Measurements from ENCODE around the gene DNAL1.

The DNAL1 gene

GRCh38 chr14:73712540-73713180, 67.9 kb downstream of the DNAL1 start:
- Histone ChIP-seq H3K9me3 (ENCODE audit: control insufficient read depth in 5 of 5, low read length in 5 of 5) (no peaks in the 10 kb centered on the region), H3K36me3 (ENCODE audit: control insufficient read depth in 5 of 5, insufficient read depth in 5 of 5, low read length in 5 of 5) (peaks cover 0 to 21% (median 15%) of the 10 kb centered on the region in 5 donors), H3K4me3 (ENCODE audit: low read depth in 1 of 5, low read length in 5 of 5) (peak overlapping the region; percentile 78 to 97 (median 94)), H3K27me3 (ENCODE audit: control insufficient read depth in 5 of 5, insufficient read depth in 4 of 5, low read length in 5 of 5) (no peaks in the 10 kb centered on the region), H3K9ac (ENCODE audit: low read length in 5 of 5) (peak overlapping the region; percentile 51 to 82 (median 61)), H3K27ac (ENCODE audit: low read depth, low read length) (peak overlapping the region; percentile 87), H3K4me1 (ENCODE audit: control insufficient read depth in 5 of 5, insufficient read depth in 5 of 5, low read length in 5 of 5) (peaks cover 9 to 34% (median 31%) of the 10 kb centered on the region in 5 donors)

DNA sequence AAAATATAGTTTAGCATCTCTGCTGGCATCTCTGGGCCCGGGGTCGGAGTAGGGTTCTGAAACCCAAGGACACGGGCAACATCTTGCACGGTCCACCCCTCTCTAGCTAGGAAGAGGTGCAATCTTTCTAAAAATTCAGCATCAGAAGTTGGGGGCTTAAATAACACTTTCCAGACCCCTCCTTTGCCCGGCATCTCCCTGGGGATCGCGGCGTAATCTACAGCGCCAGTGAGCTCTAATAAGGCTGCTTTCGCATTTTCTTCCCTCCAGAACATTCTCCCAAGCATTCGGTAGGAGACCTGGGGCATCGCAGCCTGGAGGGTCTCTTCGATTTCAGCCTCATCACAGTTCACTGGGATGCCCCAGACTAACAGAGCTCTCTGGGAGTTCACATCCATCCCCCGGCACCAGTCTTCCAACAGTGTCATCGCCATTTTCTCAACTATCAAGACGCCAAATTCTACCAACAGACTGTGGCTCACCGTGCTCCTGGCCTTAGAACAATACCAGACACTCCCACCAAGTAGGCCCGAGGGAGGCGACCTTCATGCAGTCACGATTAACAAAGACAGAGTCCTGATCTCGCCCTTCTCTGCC, 68.5 kb downstream of the DNAL1 start:
- peaks cover 0 to 27% (median 21%) of the 10 kb centered on the region in 5 donors for H3K36me3 ChIP-seq (ENCODE audit: control insufficient read depth in 5 of 5, insufficient read depth in 5 of 5, low read length in 5 of 5)
- peak overlapping the region; percentile 78 to 97 (median 94) for H3K4me3 ChIP-seq (ENCODE audit: low read depth in 1 of 5, low read length in 5 of 5)
- H3K27ac ChIP-seq (ENCODE audit: low read depth, low read length): peak overlapping the region; percentile 87
- no peaks in the 10 kb centered on the region for H3K9me3 ChIP-seq (ENCODE audit: control insufficient read depth in 5 of 5, low read length in 5 of 5)
- H3K4me1 ChIP-seq (ENCODE audit: control insufficient read depth in 5 of 5, insufficient read depth in 5 of 5, low read length in 5 of 5): peaks cover 9 to 41% (median 38%) of the 10 kb centered on the region in 5 donors
- no peaks in the 10 kb centered on the region for H3K27me3 ChIP-seq (ENCODE audit: control insufficient read depth in 5 of 5, insufficient read depth in 4 of 5, low read length in 5 of 5)
- peak overlapping the region; percentile 57 to 82 (median 71) for H3K9ac ChIP-seq (ENCODE audit: low read length in 5 of 5)

DNA sequence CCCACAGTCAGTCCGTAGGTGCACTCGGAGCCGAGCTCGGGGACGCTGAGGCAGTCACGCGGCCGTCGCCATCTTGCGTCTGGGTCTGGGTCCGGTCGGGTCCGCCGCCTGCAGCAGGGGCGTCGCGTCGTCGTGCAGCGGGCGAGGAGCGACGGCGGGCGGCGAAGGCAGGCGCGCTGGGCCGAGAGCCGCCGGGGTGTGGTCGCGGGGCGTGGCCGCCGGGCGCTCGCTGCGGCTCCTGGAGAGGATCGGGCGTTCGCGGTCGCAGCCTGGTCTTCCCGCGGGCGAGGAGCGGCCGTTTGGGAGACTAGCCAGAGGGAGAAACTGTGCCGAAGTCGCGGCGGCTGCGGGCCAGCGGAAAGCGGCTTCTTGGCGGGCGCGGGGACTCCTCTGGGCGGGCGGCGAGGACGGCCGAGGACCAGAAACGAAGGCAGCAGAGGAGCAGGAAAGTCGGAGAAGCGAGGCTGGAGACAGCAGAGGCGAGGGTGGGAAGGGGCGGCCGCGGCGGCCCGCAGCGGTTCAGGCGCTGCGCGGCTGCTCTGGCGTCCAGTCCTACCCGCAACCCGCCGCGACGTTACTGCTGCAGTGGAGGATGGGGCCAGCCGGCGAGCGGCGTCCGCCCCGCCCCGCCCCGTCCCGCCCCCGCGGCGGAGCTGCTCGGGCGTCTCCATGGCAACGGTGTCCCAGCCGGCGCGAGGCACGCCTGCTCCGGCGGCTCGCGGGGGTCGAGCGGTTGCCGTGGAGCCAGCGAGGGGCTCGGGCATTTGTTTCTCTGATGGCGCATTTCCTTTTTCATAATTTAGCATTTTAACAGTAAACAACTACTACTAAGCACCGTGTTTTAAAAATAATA, 69.2 kb downstream of the DNAL1 start, which contains the start of gene PNMA1:
Gene PNMA1 (minus strand): TSS at position 582 of the 853 bp plus-strand sequence. CDS start 745 bp downstream, outside the sequence.
- Histone ChIP-seq H3K27ac (ENCODE audit: low read depth, low read length) (peak within 1 kb of the TSS; percentile 87), H3K27me3 (ENCODE audit: control insufficient read depth in 5 of 5, insufficient read depth in 4 of 5, low read length in 5 of 5) (no peaks in the 10 kb centered on the region), H3K9ac (ENCODE audit: low read length in 5 of 5) (peak within 1 kb of the TSS; percentile 57 to 82 (median 71)), H3K36me3 (ENCODE audit: control insufficient read depth in 5 of 5, insufficient read depth in 5 of 5, low read length in 5 of 5) (peaks cover 0 to 34% (median 26%) of the 10 kb centered on the region in 5 donors), H3K4me1 (ENCODE audit: control insufficient read depth in 5 of 5, insufficient read depth in 5 of 5, low read length in 5 of 5) (peaks cover 12 to 45% (median 42%) of the 10 kb centered on the region in 5 donors), H3K4me3 (ENCODE audit: low read depth in 1 of 5, low read length in 5 of 5) (peak within 1 kb of the TSS; percentile 78 to 97 (median 94)), H3K9me3 (ENCODE audit: control insufficient read depth in 5 of 5, low read length in 5 of 5) (no peaks in the 10 kb centered on the region)

GRCh38 chr14:73714656-73715081, 69.9 kb downstream of the DNAL1 start:
- Histone ChIP-seq H3K4me3 (ENCODE audit: low read depth in 1 of 5, low read length in 5 of 5) (peak overlapping the region in 3 of 5 donors; percentile 78 to 95 (median 94)), H3K9ac (ENCODE audit: low read length in 5 of 5) (peak overlapping the region in 1 of 5 donors; percentile 40), H3K27me3 (ENCODE audit: control insufficient read depth in 5 of 5, insufficient read depth in 4 of 5, low read length in 5 of 5) (no peaks in the 10 kb centered on the region), H3K36me3 (ENCODE audit: control insufficient read depth in 5 of 5, insufficient read depth in 5 of 5, low read length in 5 of 5) (peaks cover 0 to 40% (median 31%) of the 10 kb centered on the region in 5 donors), H3K4me1 (ENCODE audit: control insufficient read depth in 5 of 5, insufficient read depth in 5 of 5, low read length in 5 of 5) (peaks cover 12 to 45% (median 42%) of the 10 kb centered on the region in 5 donors), H3K9me3 (ENCODE audit: control insufficient read depth in 5 of 5, low read length in 5 of 5) (no peaks in the 10 kb centered on the region), H3K27ac (ENCODE audit: low read depth, low read length) (peak overlapping the region; percentile 87)

- Histone ChIP-seq H3K4me3 (ENCODE audit: low read depth in 1 of 5, low read length in 5 of 5) (no peak overlapping the region), H3K36me3 (ENCODE audit: control insufficient read depth in 5 of 5, insufficient read depth in 5 of 5, low read length in 5 of 5) (peaks cover 0 to 50% (median 40%) of the 10 kb centered on the region in 5 donors), H3K9ac (ENCODE audit: low read length in 5 of 5) (no peak overlapping the region), H3K27me3 (ENCODE audit: control insufficient read depth in 5 of 5, insufficient read depth in 4 of 5, low read length in 5 of 5) (no peaks in the 10 kb centered on the region), H3K9me3 (ENCODE audit: control insufficient read depth in 5 of 5, low read length in 5 of 5) (no peaks in the 10 kb centered on the region), H3K27ac (ENCODE audit: low read depth, low read length) (no peak overlapping the region), H3K4me1 (ENCODE audit: control insufficient read depth in 5 of 5, insufficient read depth in 5 of 5, low read length in 5 of 5) (peaks cover 12 to 45% (median 42%) of the 10 kb centered on the region in 5 donors)
These were observed 70.9 kb downstream of the DNAL1 start for GRCh38 chr14:73715707-73716106.

- peak overlapping the region; percentile 57 for H3K27ac ChIP-seq (ENCODE audit: low read depth, low read length)
- H3K27me3 ChIP-seq (ENCODE audit: control insufficient read depth in 5 of 5, insufficient read depth in 4 of 5, low read length in 5 of 5): no peaks in the 10 kb centered on the region
- H3K9me3 ChIP-seq (ENCODE audit: control insufficient read depth in 5 of 5, low read length in 5 of 5): no peaks in the 10 kb centered on the region
- H3K4me3 ChIP-seq (ENCODE audit: low read depth in 1 of 5, low read length in 5 of 5): no peak overlapping the region
- peaks cover 5 to 66% (median 53%) of the 10 kb centered on the region in 5 donors for H3K36me3 ChIP-seq (ENCODE audit: control insufficient read depth in 5 of 5, insufficient read depth in 5 of 5, low read length in 5 of 5)
- H3K9ac ChIP-seq (ENCODE audit: low read length in 5 of 5): no peak overlapping the region
- peaks cover 12 to 44% (median 42%) of the 10 kb centered on the region in 5 donors for H3K4me1 ChIP-seq (ENCODE audit: control insufficient read depth in 5 of 5, insufficient read depth in 5 of 5, low read length in 5 of 5)
These were observed 72.5 kb downstream of the DNAL1 start for GRCh38 chr14:73717266-73717665.

DNA sequence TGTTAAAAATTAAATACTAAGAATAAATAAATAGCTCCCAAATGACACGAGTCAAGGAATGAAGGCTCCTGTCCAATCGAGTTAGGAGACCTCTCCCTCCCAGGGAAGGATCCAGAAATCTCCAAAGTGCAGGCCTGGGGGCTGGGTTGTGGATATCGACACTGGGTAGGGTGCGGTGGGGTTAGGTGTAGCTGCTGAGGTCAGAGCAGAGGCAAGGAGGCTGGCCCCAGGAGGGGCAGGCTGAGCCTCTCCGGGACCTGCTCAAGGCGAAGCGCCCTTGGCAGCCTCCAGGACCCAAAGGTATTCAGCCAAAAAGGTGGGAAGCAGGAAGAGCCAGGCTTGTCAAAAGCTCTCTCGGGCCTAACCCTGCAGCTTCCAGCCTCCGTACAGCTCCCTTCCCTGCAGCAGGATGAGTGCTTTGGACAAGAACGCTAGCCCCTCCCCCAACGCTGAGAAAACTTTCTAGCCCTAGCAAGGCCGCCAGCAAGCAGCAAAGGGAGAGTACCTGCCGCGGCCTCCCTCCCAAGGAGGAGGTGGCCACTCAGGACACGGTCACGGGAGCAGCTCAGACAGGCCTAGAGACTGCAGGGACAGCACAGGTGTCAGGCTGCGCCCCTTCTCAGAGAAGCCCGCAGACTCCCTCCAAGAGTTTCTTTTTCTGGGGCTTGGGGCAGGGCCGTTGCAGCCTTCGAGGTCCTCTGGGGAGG, 73.1 kb downstream of the DNAL1 start:
- peaks cover 10 to 44% (median 42%) of the 10 kb centered on the region in 5 donors for H3K4me1 ChIP-seq (ENCODE audit: control insufficient read depth in 5 of 5, insufficient read depth in 5 of 5, low read length in 5 of 5)
- H3K36me3 ChIP-seq (ENCODE audit: control insufficient read depth in 5 of 5, insufficient read depth in 5 of 5, low read length in 5 of 5): peaks cover 6 to 72% (median 58%) of the 10 kb centered on the region in 5 donors
- no peak overlapping the region for H3K9ac ChIP-seq (ENCODE audit: low read length in 5 of 5)

GRCh38 chr14:73718418-73719251, 73.8 kb downstream of the DNAL1 start:
- Histone ChIP-seq H3K27me3 (ENCODE audit: control insufficient read depth in 5 of 5, insufficient read depth in 4 of 5, low read length in 5 of 5) (no peaks in the 10 kb centered on the region), H3K27ac (ENCODE audit: low read depth, low read length) (peak overlapping the region; percentile 57), H3K9me3 (ENCODE audit: control insufficient read depth in 5 of 5, low read length in 5 of 5) (no peaks in the 10 kb centered on the region), H3K9ac (ENCODE audit: low read length in 5 of 5) (no peak overlapping the region), H3K4me1 (ENCODE audit: control insufficient read depth in 5 of 5, insufficient read depth in 5 of 5, low read length in 5 of 5) (peaks cover 8 to 44% (median 42%) of the 10 kb centered on the region in 5 donors), H3K4me3 (ENCODE audit: low read depth in 1 of 5, low read length in 5 of 5) (no peak overlapping the region), H3K36me3 (ENCODE audit: control insufficient read depth in 5 of 5, insufficient read depth in 5 of 5, low read length in 5 of 5) (peaks cover 6 to 73% (median 58%) of the 10 kb centered on the region in 5 donors)

More for the DNA sequence above, 73.1 kb downstream of the DNAL1 start:
- no peaks in the 10 kb centered on the region for H3K9me3 ChIP-seq (ENCODE audit: control insufficient read depth in 5 of 5, low read length in 5 of 5)
- no peaks in the 10 kb centered on the region for H3K27me3 ChIP-seq (ENCODE audit: control insufficient read depth in 5 of 5, insufficient read depth in 4 of 5, low read length in 5 of 5)
- H3K4me3 ChIP-seq (ENCODE audit: low read depth in 1 of 5, low read length in 5 of 5): no peak overlapping the region
- peak overlapping the region; percentile 57 for H3K27ac ChIP-seq (ENCODE audit: low read depth, low read length)
